ENCODE data around the gene CCNDBP1. TPM values are rescaled to one million over a fixed set of nuclear protein-coding genes. Genes with fewer than 3 reads are reported as not detected.
"Not testable (repeated sequence)": the region's sequence is repeated elsewhere in the genome, so short reads cannot be mapped to it uniquely, and the experiment has no call there.

The CCNDBP1 gene
- total and polyA plus RNA-seq, 3 donors from 2014 or later: 60.5 to 83.6 (median 63.7) TPM

- H3K27me3 ChIP-seq: no peaks in the 10 kb centered on the region
- H3K27ac ChIP-seq: no peak overlapping the region
- no peak overlapping the region for H3K4me3 ChIP-seq
- DNase-seq: no peak
- WGBS, 2 donors: 53 to 55% methylated on average over 2 of the region's 2 CpGs
- H3K36me3 ChIP-seq (ENCODE audit: low read depth, missing control alignments): no peaks in the 10 kb centered on the region
- H3K4me1 ChIP-seq: no peaks in the 10 kb centered on the region
- no peaks in the 10 kb centered on the region for H3K9me3 ChIP-seq
- intact Hi-C loops (cut with DNase I; ENCODE audit: low total_unique reads): no loop called here
- TF ChIP-seq POLR2A (IDR thresholded peaks at IDR 0.05) (no peak), CTCF (IDR thresholded peaks at IDR 0.05) (no peak)
Observed at GRCh38 chr15:43168192-43169107, 16.8 kb upstream of the CCNDBP1 start.

GRCh38 chr15:43169888-43170287, 15.3 kb upstream of the CCNDBP1 start:
- Histone ChIP-seq H3K4me3 (no peak overlapping the region), H3K27ac (no peak overlapping the region), H3K4me1 (no peaks in the 10 kb centered on the region), H3K27me3 (no peaks in the 10 kb centered on the region), H3K36me3 (ENCODE audit: low read depth, missing control alignments) (no peaks in the 10 kb centered on the region), H3K9me3 (no peaks in the 10 kb centered on the region)
- no peak for TF ChIP-seq POLR2A (IDR thresholded peaks at IDR 0.05)
- TF ChIP-seq CTCF (IDR thresholded peaks at IDR 0.05): no peak
- intact Hi-C loops (cut with DNase I; ENCODE audit: low total_unique reads): no loop called here
- 52 to 74% methylated on average over 4 of the region's 4 CpGs for WGBS, 2 donors
- DNase-seq: no peak

GRCh38 chr15:43175656-43176309, 9.4 kb upstream of the CCNDBP1 start:
- H3K27me3 ChIP-seq; DNase-seq; intact Hi-C loops (cut with DNase I; ENCODE audit: low total_unique reads); H3K36me3 ChIP-seq (ENCODE audit: low read depth, missing control alignments); H3K9me3 ChIP-seq; H3K4me1 ChIP-seq; H3K27ac ChIP-seq; H3K4me3 ChIP-seq: not testable (repeated sequence)
- 95 to 98% methylated on average over 16 to 25 of the region's 25 CpGs for WGBS, 2 donors

- H3K36me3 ChIP-seq (ENCODE audit: low read depth, missing control alignments); DNase-seq; intact Hi-C loops (cut with DNase I; ENCODE audit: low total_unique reads); H3K4me1 ChIP-seq; H3K9me3 ChIP-seq; H3K4me3 ChIP-seq; H3K27ac ChIP-seq; H3K27me3 ChIP-seq: not testable (repeated sequence)
- WGBS, 2 donors: 98% methylated on average over 2 of the region's 2 CpGs
Observed at GRCh38 chr15:43177147-43177546, 8.1 kb upstream of the CCNDBP1 start.

GRCh38 chr15:43183270-43183669, 1.9 kb upstream of the CCNDBP1 start:
- Histone ChIP-seq H3K27me3 (no peaks in the 10 kb centered on the region), H3K27ac (no peak overlapping the region), H3K36me3 (ENCODE audit: low read depth, missing control alignments) (no peaks in the 10 kb centered on the region), H3K4me3 (no peak overlapping the region), H3K9me3 (no peaks in the 10 kb centered on the region), H3K4me1 (peaks cover 9% of the 10 kb centered on the region)
- TF ChIP-seq POLR2A (IDR thresholded peaks at IDR 0.05): no peak
- no peak for TF ChIP-seq CTCF (IDR thresholded peaks at IDR 0.05)
- 85 to 87% methylated on average over 3 of the region's 3 CpGs for WGBS, 2 donors
- DNase-seq: no peak
- intact Hi-C loops (cut with DNase I; ENCODE audit: low total_unique reads): no loop called here

Data from testis (tissue), 3 donors.